Measurements from ENCODE around the gene MT1E. TPM values are rescaled to one million over a fixed set of nuclear protein-coding genes. Genes with fewer than 3 reads are reported as not detected.

Gene MT1E
- total and polyA plus RNA-seq, 7 experiments from 2014 or later: 0.45 to 166 (median 4.0) TPM; not detected in 1

- Histone ChIP-seq H3K36me3 (ENCODE audit: control insufficient read depth in 2 of 3, insufficient read depth in 3 of 3, low read length in 3 of 3) (no peaks in the 10 kb centered on the region), H3K27ac (ENCODE audit: low read depth, low read length) (no peak overlapping the region), H3K4me3 (ENCODE audit: low read length) (no peak overlapping the region), H3K4me1 (ENCODE audit: control insufficient read depth in 2 of 2, insufficient read depth in 2 of 2, low read length in 2 of 2) (no peaks in the 10 kb centered on the region), H3K9me3 (ENCODE audit: control insufficient read depth in 2 of 3, low read length in 3 of 3) (no peaks in the 10 kb centered on the region), H3K27me3 (ENCODE audit: control insufficient read depth in 2 of 2, insufficient read depth in 2 of 2, low read length in 2 of 2) (peaks cover 0 to 8% of the 10 kb centered on the region in 2 donors)
- DNase-seq: no peak
- CTCF ChIA-PET: no interaction called here
- intact Hi-C loops (cut with micrococcal nuclease): no loop called here
- no peaks in the 10 kb centered on the region for H3K9me3 Mint-ChIP-seq
- POLR2A ChIA-PET: interaction anchor here (1.1 kb wide), 1 partner anchor 11 kb away, joined by 4 read pairs; no protein-coding TSS in a partner anchor
- H3K4me3 Mint-ChIP-seq: no peak overlapping the region
- no peak for ATAC-seq
- H3K36me3 Mint-ChIP-seq: no peaks in the 10 kb centered on the region
- no peak overlapping the region for H3K27ac Mint-ChIP-seq
- H3K27me3 Mint-ChIP-seq: peaks cover 9 to 67% (median 17%) of the 10 kb centered on the region in 5 donors
- H3K4me1 Mint-ChIP-seq: peaks cover 0 to 3% (median 0%) of the 10 kb centered on the region in 7 donors
Observed at GRCh38 chr16:56649820-56650219, 24.2 kb downstream of the MT1E start.

DNA sequence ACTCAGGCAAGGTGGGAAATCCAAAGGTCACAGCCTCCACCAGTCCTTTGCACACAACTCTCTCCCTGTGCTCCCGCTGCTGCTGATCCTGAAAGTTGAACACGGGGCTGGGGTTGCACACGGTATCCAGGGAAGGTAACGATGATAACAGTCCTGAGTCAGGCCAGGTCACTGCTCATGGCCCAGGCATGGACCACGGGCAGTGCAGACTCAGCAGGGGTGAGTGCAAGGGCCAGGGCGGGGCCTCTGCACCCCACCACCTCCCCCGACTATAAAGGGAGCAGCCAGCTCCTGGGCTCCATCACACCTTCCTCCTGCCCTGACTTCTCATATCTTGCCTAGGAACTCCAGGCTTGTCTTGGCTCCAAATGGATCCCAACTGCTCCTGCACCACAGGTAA lies 26.0 kb downstream of the MT1E start, which contains the start of gene MT1B:
MT1B (plus strand) TSS at position 301 of the 400 bp plus-strand sequence; CDS start at position 369, 68 bp downstream.
- no peaks in the 10 kb centered on the region for H3K36me3 ChIP-seq (ENCODE audit: control insufficient read depth in 2 of 3, insufficient read depth in 3 of 3, low read length in 3 of 3)
- no peaks in the 10 kb centered on the region for H3K9me3 Mint-ChIP-seq
- H3K4me3 Mint-ChIP-seq: no peak within 1 kb of the TSS
- ChIA-PET POLR2A (no interaction called here), CTCF (no interaction called here)
- H3K36me3 Mint-ChIP-seq: no peaks in the 10 kb centered on the region
- H3K27ac Mint-ChIP-seq: peak within 1 kb of the TSS in 1 of 9 donors; percentile 25
- H3K9me3 ChIP-seq (ENCODE audit: control insufficient read depth in 2 of 3, low read length in 3 of 3): no peaks in the 10 kb centered on the region
- no peaks in the 10 kb centered on the region for H3K4me1 ChIP-seq (ENCODE audit: control insufficient read depth in 2 of 2, insufficient read depth in 2 of 2, low read length in 2 of 2)
- DNase-seq (no peak), ATAC-seq (no peak)
- no peaks in the 10 kb centered on the region for H3K4me1 Mint-ChIP-seq
- H3K27me3 ChIP-seq (ENCODE audit: control insufficient read depth in 2 of 2, insufficient read depth in 2 of 2, low read length in 2 of 2): peaks cover 0 to 8% of the 10 kb centered on the region in 2 donors
- no peak within 1 kb of the TSS for H3K27ac ChIP-seq (ENCODE audit: low read depth, low read length)
- H3K4me3 ChIP-seq (ENCODE audit: low read length): no peak within 1 kb of the TSS
- H3K27me3 Mint-ChIP-seq: peaks cover 9 to 53% (median 16%) of the 10 kb centered on the region in 5 donors
- intact Hi-C loops (cut with micrococcal nuclease): no loop called here

DNA sequence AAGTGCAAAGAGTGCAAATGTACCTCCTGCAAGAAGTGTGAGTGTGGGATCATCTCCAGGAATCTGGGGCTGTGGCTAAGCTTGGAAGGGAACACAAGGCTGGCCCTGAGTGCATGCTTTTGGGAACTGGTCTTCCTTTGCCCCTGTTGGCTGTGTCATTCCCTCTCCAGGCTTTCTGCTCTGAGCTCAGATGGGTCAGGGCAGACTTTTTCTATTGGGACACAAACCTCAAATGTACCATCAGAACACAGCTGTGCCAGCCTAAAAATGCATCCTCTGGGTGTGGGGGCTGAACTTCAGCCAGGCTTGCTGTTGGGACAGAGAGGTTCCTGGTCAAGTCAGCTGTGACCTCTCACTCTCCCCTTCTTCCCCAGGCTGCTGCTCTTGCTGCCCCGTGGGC lies 27.0 kb downstream of the MT1E start:
- ATAC-seq: no peak
- intact Hi-C loops (cut with micrococcal nuclease): no loop called here
- Mint-ChIP-seq H3K27me3 (peaks cover 8 to 43% (median 12%) of the 10 kb centered on the region in 5 donors), H3K9me3 (no peaks in the 10 kb centered on the region), H3K4me1 (peaks cover 0 to 5% (median 4%) of the 10 kb centered on the region in 7 donors), H3K36me3 (no peaks in the 10 kb centered on the region), H3K27ac (peak overlapping the region in 1 of 9 donors; percentile 25), H3K4me3 (no peak overlapping the region)
- no peak for DNase-seq
- no peak overlapping the region for H3K27ac ChIP-seq (ENCODE audit: low read depth, low read length)
- H3K27me3 ChIP-seq (ENCODE audit: control insufficient read depth in 2 of 2, insufficient read depth in 2 of 2, low read length in 2 of 2): peaks cover 0 to 8% of the 10 kb centered on the region in 2 donors
- ChIA-PET CTCF (no interaction called here), POLR2A (no interaction called here)
- H3K9me3 ChIP-seq (ENCODE audit: control insufficient read depth in 2 of 3, low read length in 3 of 3): no peaks in the 10 kb centered on the region
- H3K36me3 ChIP-seq (ENCODE audit: control insufficient read depth in 2 of 3, insufficient read depth in 3 of 3, low read length in 3 of 3): no peaks in the 10 kb centered on the region
- H3K4me1 ChIP-seq (ENCODE audit: control insufficient read depth in 2 of 2, insufficient read depth in 2 of 2, low read length in 2 of 2): no peaks in the 10 kb centered on the region
- no peak overlapping the region for H3K4me3 ChIP-seq (ENCODE audit: low read length)

DNA sequence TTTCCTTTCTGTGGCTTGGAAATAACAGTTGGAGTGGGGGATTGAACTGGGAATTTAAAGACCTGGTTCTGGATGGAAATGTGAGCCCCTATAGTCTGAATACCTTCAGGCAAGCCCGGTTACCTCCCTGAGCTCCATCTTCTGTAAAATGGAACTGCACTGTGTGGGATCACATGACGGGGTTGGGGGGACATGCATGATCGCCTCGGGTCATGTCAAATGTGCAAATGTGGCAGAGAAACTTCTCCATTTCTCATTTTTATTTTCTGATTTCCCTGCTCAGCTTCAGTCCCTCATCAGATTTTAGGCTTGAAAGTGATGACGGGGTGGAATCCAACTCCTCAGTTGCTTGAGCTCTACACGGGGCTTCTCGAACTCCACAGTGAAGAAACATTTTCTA lies 27.6 kb downstream of the MT1E start:
- Histone ChIP-seq H3K4me3 (ENCODE audit: low read length) (no peak overlapping the region), H3K9me3 (ENCODE audit: control insufficient read depth in 2 of 3, low read length in 3 of 3) (no peaks in the 10 kb centered on the region), H3K27ac (ENCODE audit: low read depth, low read length) (no peak overlapping the region), H3K4me1 (ENCODE audit: control insufficient read depth in 2 of 2, insufficient read depth in 2 of 2, low read length in 2 of 2) (peaks cover 2 to 3% of the 10 kb centered on the region in 2 donors), H3K36me3 (ENCODE audit: control insufficient read depth in 2 of 3, insufficient read depth in 3 of 3, low read length in 3 of 3) (no peaks in the 10 kb centered on the region), H3K27me3 (ENCODE audit: control insufficient read depth in 2 of 2, insufficient read depth in 2 of 2, low read length in 2 of 2) (peaks cover 0 to 8% of the 10 kb centered on the region in 2 donors)
- no peak overlapping the region for H3K27ac Mint-ChIP-seq
- POLR2A ChIA-PET: no interaction called here
- intact Hi-C loops (cut with micrococcal nuclease): no loop called here
- DNase-seq: no peak
- CTCF ChIA-PET: no interaction called here
- H3K4me1 Mint-ChIP-seq: peaks cover 4 to 9% (median 8%) of the 10 kb centered on the region in 7 donors
- ATAC-seq: no peak
- H3K4me3 Mint-ChIP-seq: no peak overlapping the region
- H3K36me3 Mint-ChIP-seq: no peaks in the 10 kb centered on the region
- no peaks in the 10 kb centered on the region for H3K9me3 Mint-ChIP-seq
- peaks cover 8 to 38% (median 12%) of the 10 kb centered on the region in 5 donors for H3K27me3 Mint-ChIP-seq

- intact Hi-C loops (cut with micrococcal nuclease): loop anchor here (1.0 to 2.0 kb wide), 5 partner anchors 14 to 48 kb away; partner anchors contain the start of gene MT1X (in 2 of the 2)
- no peaks in the 10 kb centered on the region for H3K9me3 Mint-ChIP-seq
- H3K4me3 Mint-ChIP-seq: peak within 1 kb of the TSS; percentile 79 to 99 (median 94)
- H3K36me3 Mint-ChIP-seq: peaks cover 0 to 6% (median 0%) of the 10 kb centered on the region in 5 donors
- H3K4me1 ChIP-seq (ENCODE audit: control insufficient read depth in 2 of 2, insufficient read depth in 2 of 2, low read length in 2 of 2): peaks cover 7 to 12% of the 10 kb centered on the region in 2 donors
- ChIA-PET POLR2A (interaction anchor here (0.8 to 3.5 kb wide), 6 partner anchors 11 to 49 kb away, joined by 3 to 19 read pairs (median 4); partner anchors contain the start of genes MT1H, MT1X and MT2A), CTCF (interaction anchor here (0.9 kb wide), 1 partner anchor 45 kb away, joined by 3 read pairs; no protein-coding TSS in a partner anchor)
- ATAC-seq (peak; percentile 80), DNase-seq (peak in 8 of 9 donors; percentile 35 to 66 (median 56))
- peak within 1 kb of the TSS; percentile 67 to 97 (median 94) for H3K27ac Mint-ChIP-seq
- H3K4me3 ChIP-seq (ENCODE audit: low read length): peak within 1 kb of the TSS; percentile 91
- H3K27me3 Mint-ChIP-seq: peaks cover 0 to 21% (median 0%) of the 10 kb centered on the region in 5 donors
- peaks cover 14 to 46% (median 27%) of the 10 kb centered on the region in 7 donors for H3K4me1 Mint-ChIP-seq
- no peaks in the 10 kb centered on the region for H3K36me3 ChIP-seq (ENCODE audit: control insufficient read depth in 2 of 3, insufficient read depth in 3 of 3, low read length in 3 of 3)
- peak within 1 kb of the TSS; percentile 64 for H3K27ac ChIP-seq (ENCODE audit: low read depth, low read length)
- H3K27me3 ChIP-seq (ENCODE audit: control insufficient read depth in 2 of 2, insufficient read depth in 2 of 2, low read length in 2 of 2): no peaks in the 10 kb centered on the region
- H3K9me3 ChIP-seq (ENCODE audit: control insufficient read depth in 2 of 3, low read length in 3 of 3): no peaks in the 10 kb centered on the region
Observed at GRCh38 chr16:56657555-56658326, 32.2 kb downstream of the MT1E start, which contains the start of gene MT1F. MT1F (plus strand) TSS chr16:56657959; CDS start chr16:56658059, 100 bp downstream.

- intact Hi-C loops (cut with micrococcal nuclease): no loop called here
- Histone ChIP-seq H3K27ac (ENCODE audit: low read depth, low read length) (peak overlapping the region; percentile 64), H3K4me3 (ENCODE audit: low read length) (peak overlapping the region; percentile 91), H3K27me3 (ENCODE audit: control insufficient read depth in 2 of 2, insufficient read depth in 2 of 2, low read length in 2 of 2) (no peaks in the 10 kb centered on the region), H3K9me3 (ENCODE audit: control insufficient read depth in 2 of 3, low read length in 3 of 3) (no peaks in the 10 kb centered on the region), H3K36me3 (ENCODE audit: control insufficient read depth in 2 of 3, insufficient read depth in 3 of 3, low read length in 3 of 3) (no peaks in the 10 kb centered on the region), H3K4me1 (ENCODE audit: control insufficient read depth in 2 of 2, insufficient read depth in 2 of 2, low read length in 2 of 2) (peaks cover 7 to 12% of the 10 kb centered on the region in 2 donors)
- Mint-ChIP-seq H3K27me3 (peaks cover 0 to 18% (median 2%) of the 10 kb centered on the region in 5 donors), H3K4me1 (peaks cover 18 to 50% (median 30%) of the 10 kb centered on the region in 7 donors), H3K27ac (peak overlapping the region; percentile 67 to 97 (median 93)), H3K9me3 (no peaks in the 10 kb centered on the region), H3K36me3 (peaks cover 0 to 6% (median 0%) of the 10 kb centered on the region in 5 donors), H3K4me3 (peak overlapping the region; percentile 79 to 99 (median 94))
- ATAC-seq (no peak), DNase-seq (no peak)
- ChIA-PET POLR2A (interaction anchor here (1.1 to 3.5 kb wide), 3 partner anchors 18 to 50 kb away, joined by 3 to 19 read pairs (median 5); partner anchors contain the start of genes MT1X and MT2A), CTCF (no interaction called here)
Observed at GRCh38 chr16:56658327-56658875, 32.8 kb downstream of the MT1E start.
